OCI-LY1 (cell line): ENCODE measurements around the gene CCDC102A.

Experiments used
- EZH2 ChIP-seq: fragments of 200-600 bp; sonication (generic), shearing (Covaris generic); IDR thresholded peaks from 2 replicates; pipeline ENCODE4 v1.8.0; 2017; ENCODE audit warnings: borderline replicate concordance, mixed run types, mild to moderate bottlenecking, antibody characterized with exemption, low read length, moderate library complexity, mixed read lengths
- TF ChIP-seq, protein P1 (sequence below): fragments of 200-600 bp; sonication (generic), shearing (Covaris generic); IDR thresholded peaks from 2 replicates; pipeline ENCODE4 v1.5.1; 2017; ENCODE audit warnings: mild to moderate bottlenecking, antibody characterized with exemption, low read length, moderate library complexity, mixed read lengths

DNA sequence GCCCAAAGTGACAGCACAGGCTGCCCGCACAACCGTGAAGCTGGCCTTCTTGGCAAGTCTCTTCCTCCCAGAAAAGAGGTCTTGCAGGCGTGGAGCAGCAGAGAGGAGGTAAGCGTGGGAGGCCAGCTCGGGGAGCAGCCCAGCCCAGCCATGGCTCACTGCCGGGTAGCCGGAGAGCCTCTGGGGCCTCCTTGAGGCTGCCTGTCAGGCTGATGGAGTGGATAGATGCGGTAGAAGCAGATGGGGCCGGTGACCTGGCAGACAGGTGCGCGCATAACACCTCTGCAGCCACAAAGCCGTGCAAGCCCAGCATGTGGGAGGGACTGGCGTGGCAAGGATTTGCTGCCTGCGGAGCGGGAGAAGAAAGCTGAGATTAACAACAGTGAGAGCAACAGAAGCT, 33.0 kb downstream of the CCDC102A start:
- TF ChIP-seq, protein P1, sequence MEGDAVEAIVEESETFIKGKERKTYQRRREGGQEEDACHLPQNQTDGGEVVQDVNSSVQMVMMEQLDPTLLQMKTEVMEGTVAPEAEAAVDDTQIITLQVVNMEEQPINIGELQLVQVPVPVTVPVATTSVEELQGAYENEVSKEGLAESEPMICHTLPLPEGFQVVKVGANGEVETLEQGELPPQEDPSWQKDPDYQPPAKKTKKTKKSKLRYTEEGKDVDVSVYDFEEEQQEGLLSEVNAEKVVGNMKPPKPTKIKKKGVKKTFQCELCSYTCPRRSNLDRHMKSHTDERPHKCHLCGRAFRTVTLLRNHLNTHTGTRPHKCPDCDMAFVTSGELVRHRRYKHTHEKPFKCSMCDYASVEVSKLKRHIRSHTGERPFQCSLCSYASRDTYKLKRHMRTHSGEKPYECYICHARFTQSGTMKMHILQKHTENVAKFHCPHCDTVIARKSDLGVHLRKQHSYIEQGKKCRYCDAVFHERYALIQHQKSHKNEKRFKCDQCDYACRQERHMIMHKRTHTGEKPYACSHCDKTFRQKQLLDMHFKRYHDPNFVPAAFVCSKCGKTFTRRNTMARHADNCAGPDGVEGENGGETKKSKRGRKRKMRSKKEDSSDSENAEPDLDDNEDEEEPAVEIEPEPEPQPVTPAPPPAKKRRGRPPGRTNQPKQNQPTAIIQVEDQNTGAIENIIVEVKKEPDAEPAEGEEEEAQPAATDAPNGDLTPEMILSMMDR = no peak
- no peak for TF ChIP-seq EZH2
